ENCODE results near the gene CFAP65.

DNA sequence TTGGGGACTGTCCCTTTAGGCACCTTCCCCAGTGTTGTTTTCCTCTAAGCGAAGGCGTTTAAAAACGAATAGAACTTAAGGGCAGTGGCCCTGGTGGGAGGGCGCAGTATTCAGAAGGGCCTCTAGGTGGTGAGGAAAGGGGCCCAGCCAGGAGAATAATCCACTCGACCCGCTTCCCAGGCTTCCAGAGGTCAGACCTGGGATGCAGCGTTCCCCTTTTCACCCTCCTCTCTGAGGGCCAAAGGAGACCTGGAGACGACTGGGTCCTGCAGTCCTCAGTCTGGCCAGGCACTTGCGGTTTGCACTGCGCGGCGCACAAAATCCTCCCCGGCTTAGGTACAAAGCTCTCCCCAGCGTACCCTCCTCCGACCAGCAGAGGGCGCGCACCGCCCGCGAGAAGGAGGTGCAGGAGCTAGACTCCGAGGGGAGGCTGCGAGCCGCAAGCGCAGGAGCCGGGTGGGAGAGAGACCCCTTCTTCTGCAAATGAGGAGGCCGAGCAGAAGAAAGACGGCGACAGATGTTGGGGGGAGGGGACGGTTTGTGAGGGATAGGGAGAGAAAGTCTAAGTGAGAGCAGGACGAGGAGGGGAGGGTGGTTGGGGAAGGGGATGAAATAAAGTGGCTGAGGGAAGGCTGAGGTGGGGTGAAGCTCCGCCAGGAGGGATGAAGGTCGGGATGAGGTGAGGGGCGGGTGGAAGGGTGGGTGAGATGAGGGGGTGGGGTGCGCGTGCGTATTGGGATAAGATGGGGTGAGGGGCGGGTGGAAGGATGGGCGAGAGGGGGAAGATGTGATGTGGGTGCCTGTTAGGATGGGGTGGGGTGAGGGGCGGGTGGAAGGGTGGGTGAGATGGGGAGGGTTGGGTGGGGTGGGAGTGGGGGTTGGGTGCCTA is 61.2 kb downstream of the CFAP65 start:
- TF ChIP-seq, protein P1, sequence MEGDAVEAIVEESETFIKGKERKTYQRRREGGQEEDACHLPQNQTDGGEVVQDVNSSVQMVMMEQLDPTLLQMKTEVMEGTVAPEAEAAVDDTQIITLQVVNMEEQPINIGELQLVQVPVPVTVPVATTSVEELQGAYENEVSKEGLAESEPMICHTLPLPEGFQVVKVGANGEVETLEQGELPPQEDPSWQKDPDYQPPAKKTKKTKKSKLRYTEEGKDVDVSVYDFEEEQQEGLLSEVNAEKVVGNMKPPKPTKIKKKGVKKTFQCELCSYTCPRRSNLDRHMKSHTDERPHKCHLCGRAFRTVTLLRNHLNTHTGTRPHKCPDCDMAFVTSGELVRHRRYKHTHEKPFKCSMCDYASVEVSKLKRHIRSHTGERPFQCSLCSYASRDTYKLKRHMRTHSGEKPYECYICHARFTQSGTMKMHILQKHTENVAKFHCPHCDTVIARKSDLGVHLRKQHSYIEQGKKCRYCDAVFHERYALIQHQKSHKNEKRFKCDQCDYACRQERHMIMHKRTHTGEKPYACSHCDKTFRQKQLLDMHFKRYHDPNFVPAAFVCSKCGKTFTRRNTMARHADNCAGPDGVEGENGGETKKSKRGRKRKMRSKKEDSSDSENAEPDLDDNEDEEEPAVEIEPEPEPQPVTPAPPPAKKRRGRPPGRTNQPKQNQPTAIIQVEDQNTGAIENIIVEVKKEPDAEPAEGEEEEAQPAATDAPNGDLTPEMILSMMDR (IDR thresholded peaks at IDR 0.05) = peak; percentile 56 to 91 (median 74)
- no peak for TF ChIP-seq POLR2AphosphoS5 (IDR thresholded peaks at IDR 0.05)
- TF ChIP-seq POLR2A (IDR thresholded peaks at IDR 0.05) = no peak
